Right atrium auricular region (tissue), 2 donors: ENCODE measurements around the gene CD34. TPM values are rescaled to one million over a fixed set of nuclear protein-coding genes. Genes with fewer than 3 reads are reported as not detected.

Experiments
- DNase-seq: peaks from one replicate; pipeline ENCODE4 v3.0.0-alpha.2; 2019; ENCODE audit warnings: low spot score
- H3K27ac ChIP-seq, 2 donors: fragments of 200-600 bp; sonication (generic); 1 replicate in 1 of 2; 2 replicates in 1 of 2; pipeline ENCODE4 v1.5.1; 2016 to 2019
- H3K27me3 ChIP-seq, 2 donors: fragments of 200-600 bp; sonication (generic); one replicate each; pipeline versions ENCODE4 v1.5.1 to v1.6.0; 2017 to 2019
- H3K36me3 ChIP-seq: fragments of 200-600 bp; sonication (generic); one replicate; pipeline ENCODE4 v1.5.1; 2016
- H3K4me1 ChIP-seq, 2 donors: fragments of 200-600 bp; sonication (generic); one replicate each; pipeline versions ENCODE4 v1.5.1 to v1.6.0; 2017 to 2019
- H3K4me3 ChIP-seq, 2 donors: fragments of 200-600 bp; sonication (generic); 1 replicate in 1 of 2; 2 replicates in 1 of 2; pipeline ENCODE4 v1.5.1; 2017 to 2019; ENCODE audit warnings: mild to moderate bottlenecking in 1 of 2, moderate library complexity in 1 of 2
- H3K9me3 ChIP-seq, 2 donors: fragments of 200-600 bp; sonication (generic); one replicate each; pipeline ENCODE4 v1.5.1; 2019
- CTCF ChIP-seq, 2 donors: fragments of 200-600 bp; sonication (generic); IDR thresholded peaks; one replicate each; pipeline ENCODE4 v1.5.1; 2019; ENCODE audit warnings: antibody characterized with exemption in 2 of 2
- total RNA-seq, 2 donors: library from RNA; depleted of rRNA; stranded (reverse); fragments of >200 nt; gene quantifications; one replicate each; pipeline ENCODE4 v1.1.0, GENCODE V29; 2016

CD34 gene
- total RNA-seq, 2 donors from 2014 or later, result 76.7 to 76.8 TPM

- Histone ChIP-seq H3K36me3 (peaks cover 8% of the 10 kb centered on the region), H3K27ac (no peak overlapping the region), H3K4me1 (peaks cover 0 to 66% of the 10 kb centered on the region in 2 donors)
Observed at GRCh38 chr1:207858806-207859205, 52.1 kb downstream of the CD34 start.

GRCh38 chr1:207858281-207858680 lies 52.6 kb downstream of the CD34 start:
- Histone ChIP-seq H3K27ac (no peak overlapping the region), H3K4me3 (no peak overlapping the region), H3K36me3 (peaks cover 8% of the 10 kb centered on the region), H3K27me3 (no peaks in the 10 kb centered on the region), H3K9me3 (no peaks in the 10 kb centered on the region), H3K4me1 (peaks cover 0 to 66% of the 10 kb centered on the region in 2 donors)
- no peak for DNase-seq
- no peak for TF ChIP-seq CTCF (IDR thresholded peaks at IDR 0.05)

More at GRCh38 chr1:207858806-207859205, 52.1 kb downstream of the CD34 start:
- H3K27me3 ChIP-seq, result no peaks in the 10 kb centered on the region
- no peak overlapping the region for H3K4me3 ChIP-seq
- H3K9me3 ChIP-seq, result no peaks in the 10 kb centered on the region
- no peak for TF ChIP-seq CTCF (IDR thresholded peaks at IDR 0.05)
- no peak for DNase-seq

- Histone ChIP-seq H3K4me1 (peaks cover 0 to 66% of the 10 kb centered on the region in 2 donors), H3K27ac (no peak overlapping the region), H3K4me3 (no peak overlapping the region), H3K36me3 (peaks cover 8% of the 10 kb centered on the region), H3K27me3 (no peaks in the 10 kb centered on the region), H3K9me3 (no peaks in the 10 kb centered on the region)
- DNase-seq, result no peak
- no peak for TF ChIP-seq CTCF (IDR thresholded peaks at IDR 0.05)
Observed at GRCh38 chr1:207857447-207857846, 53.5 kb downstream of the CD34 start.

GRCh38 chr1:207856276-207857023 lies 54.5 kb downstream of the CD34 start:
- no peak for DNase-seq
- Histone ChIP-seq H3K9me3 (no peaks in the 10 kb centered on the region), H3K27me3 (no peaks in the 10 kb centered on the region), H3K4me3 (no peak overlapping the region), H3K36me3 (peaks cover 8% of the 10 kb centered on the region), H3K4me1 (peaks cover 0 to 66% of the 10 kb centered on the region in 2 donors), H3K27ac (no peak overlapping the region)
- no peak for TF ChIP-seq CTCF (IDR thresholded peaks at IDR 0.05)

GRCh38 chr1:207854001-207854400 lies 56.9 kb downstream of the CD34 start:
- H3K4me3 ChIP-seq, result no peak overlapping the region
- DNase-seq, result no peak
- H3K4me1 ChIP-seq, result peaks cover 0 to 83% of the 10 kb centered on the region in 2 donors
- H3K9me3 ChIP-seq, result no peaks in the 10 kb centered on the region
- H3K36me3 ChIP-seq, result peaks cover under 1% of the 10 kb centered on the region
- H3K27ac ChIP-seq, result no peak overlapping the region
- TF ChIP-seq CTCF (IDR thresholded peaks at IDR 0.05), result no peak
- no peaks in the 10 kb centered on the region for H3K27me3 ChIP-seq

- H3K9me3 ChIP-seq, result no peaks in the 10 kb centered on the region
- no peak overlapping the region for H3K4me3 ChIP-seq
- no peaks in the 10 kb centered on the region for H3K36me3 ChIP-seq
- no peaks in the 10 kb centered on the region for H3K27me3 ChIP-seq
- H3K27ac ChIP-seq, result peak overlapping the region; percentile 29 to 32
- DNase-seq, result no peak
- H3K4me1 ChIP-seq, result peaks cover 0 to 83% of the 10 kb centered on the region in 2 donors
- no peak for TF ChIP-seq CTCF (IDR thresholded peaks at IDR 0.05)
Observed at GRCh38 chr1:207853372-207853757, 57.6 kb downstream of the CD34 start.
